Tibial nerve (tissue), 4 donors: ENCODE data around the gene PRICKLE2. TPM values are rescaled to one million over a fixed set of nuclear protein-coding genes. Genes with fewer than 3 reads are reported as not detected.
A peak's percentile ranks its signal among the peaks of the same experiment; 100 is the strongest.

Experiments used
- DNase-seq, 2 donors: peaks; one replicate each; pipeline ENCODE4 v3.0.0-alpha.2; 2019; ENCODE audit warnings: low spot score in 2 of 2
- H3K27ac ChIP-seq, 4 donors: fragments of 200-600 bp; sonication (generic) in 3 of 4; one replicate each; pipeline ENCODE4 v1.5.1; 2017 to 2019; ENCODE audit warnings: mild to moderate bottlenecking in 1 of 4
- H3K27me3 ChIP-seq, 2 donors: fragments of 200-600 bp; sonication (generic) in 1 of 2; one replicate each; pipeline versions ENCODE4 v1.5.1 to v1.6.0; 2017 to 2019
- H3K36me3 ChIP-seq, 3 donors: fragments of 200-600 bp; sonication (generic); one replicate each; pipeline ENCODE4 v1.5.1; 2018 to 2019
- H3K4me1 ChIP-seq, 4 donors: fragments of 200-600 bp; sonication (generic) in 3 of 4; one replicate each; pipeline ENCODE4 v1.5.1; 2017 to 2019
- H3K4me3 ChIP-seq, 4 donors: fragments of 200-600 bp; sonication (generic) in 3 of 4; one replicate each; pipeline ENCODE4 v1.5.1; 2017 to 2019; ENCODE audit warnings: mild to moderate bottlenecking in 1 of 4, moderate library complexity in 1 of 4
- H3K9me3 ChIP-seq, 4 donors: fragments of 200-600 bp; sonication (generic) in 3 of 4; one replicate each; pipeline ENCODE4 v1.5.1; 2017 to 2019
- CTCF ChIP-seq, 5 experiments: fragments of 200-600 bp in 3 of 5; fragments of 450-650 bp in 2 of 5; sonication (generic) in 3 of 5; IDR thresholded peaks; one replicate each; pipeline ENCODE4 v1.5.1; 2016 to 2019; ENCODE audit warnings: antibody characterized with exemption in 5 of 5, mild to moderate bottlenecking in 3 of 5, moderate library complexity in 2 of 5
- EP300 ChIP-seq, 2 donors: sonication (generic); formaldehyde crosslinking; IDR thresholded peaks; one replicate each; pipeline ENCODE4 v1.6.1; 2017; ENCODE audit warnings: antibody characterized with exemption in 2 of 2, mild to moderate bottlenecking in 1 of 2
- POLR2A ChIP-seq, 2 donors: fragments of 450-650 bp; IDR thresholded peaks; one replicate each; pipeline ENCODE4 v1.6.1; 2017; ENCODE audit warnings: antibody characterized with exemption in 2 of 2, mild to moderate bottlenecking in 2 of 2, moderate library complexity in 2 of 2
- WGBS, 2 donors: methylation state at CpG; one replicate each; pipeline ENCODE4 v1.1.5; 2018; 5-methylcytosine and 5-hydroxymethylcytosine counted together
- total RNA-seq, 4 donors: library from RNA; depleted of rRNA; stranded (reverse); fragments of >200 nt; gene quantifications; one replicate each; pipeline ENCODE4 v1.1.0, GENCODE V29; 2016

The PRICKLE2 gene
- total RNA-seq, 4 donors from 2014 or later, result 24.5 to 39.1 (median 35.2) TPM

GRCh38 chr3:64114651-64115050 is 110.6 kb downstream of the PRICKLE2 start:
- H3K4me1 ChIP-seq, result peaks cover 0 to 38% (median 6%) of the 10 kb centered on the region in 4 donors
- no peak overlapping the region for H3K27ac ChIP-seq
- H3K9me3 ChIP-seq, result peaks cover 0 to 8% (median 3%) of the 10 kb centered on the region in 4 donors
- H3K27me3 ChIP-seq, result no peaks in the 10 kb centered on the region
- TF ChIP-seq EP300 (IDR thresholded peaks at IDR 0.05), result no peak
- no peak for TF ChIP-seq CTCF (IDR thresholded peaks at IDR 0.05)
- TF ChIP-seq POLR2A (IDR thresholded peaks at IDR 0.05), result no peak
- H3K36me3 ChIP-seq, result peaks cover 0 to 8% (median 0%) of the 10 kb centered on the region in 3 donors
- no peak for DNase-seq
- H3K4me3 ChIP-seq, result no peak overlapping the region

GRCh38 chr3:64111872-64112271 is 113.4 kb downstream of the PRICKLE2 start:
- 33 to 91% methylated on average over 2 of the region's 2 CpGs for WGBS, 2 donors
- Histone ChIP-seq H3K9me3 (peaks cover 0 to 8% (median 3%) of the 10 kb centered on the region in 4 donors), H3K36me3 (peaks cover 0 to 3% (median 0%) of the 10 kb centered on the region in 3 donors), H3K4me1 (peaks cover 0 to 64% (median 16%) of the 10 kb centered on the region in 4 donors), H3K27ac (peak overlapping the region in 2 of 4 donors; percentile 83 to 88), H3K27me3 (no peaks in the 10 kb centered on the region), H3K4me3 (no peak overlapping the region)
- no peak for DNase-seq
- TF ChIP-seq POLR2A (IDR thresholded peaks at IDR 0.05), result no peak
- no peak for TF ChIP-seq EP300 (IDR thresholded peaks at IDR 0.05)
- no peak for TF ChIP-seq CTCF (IDR thresholded peaks at IDR 0.05)

- H3K4me3 ChIP-seq, result no peak overlapping the region
- peak overlapping the region in 3 of 4 donors; percentile 44 to 88 (median 83) for H3K27ac ChIP-seq
- TF ChIP-seq POLR2A (IDR thresholded peaks at IDR 0.05), result no peak
- TF ChIP-seq EP300 (IDR thresholded peaks at IDR 0.05), result no peak
- TF ChIP-seq CTCF (IDR thresholded peaks at IDR 0.05), result no peak
- no peaks in the 10 kb centered on the region for H3K27me3 ChIP-seq
- 71% methylated on average over 2 of the region's 2 CpGs for WGBS, 2 donors
- H3K4me1 ChIP-seq, result peaks cover 0 to 72% (median 19%) of the 10 kb centered on the region in 4 donors
- no peak for DNase-seq
- H3K9me3 ChIP-seq, result peaks cover 0 to 8% (median 3%) of the 10 kb centered on the region in 4 donors
- H3K36me3 ChIP-seq, result peaks cover 0 to 3% (median 0%) of the 10 kb centered on the region in 3 donors
Measured at GRCh38 chr3:64111083-64111482, 114.2 kb downstream of the PRICKLE2 start.

- TF ChIP-seq CTCF (IDR thresholded peaks at IDR 0.05) (no peak), POLR2A (IDR thresholded peaks at IDR 0.05) (no peak), EP300 (IDR thresholded peaks at IDR 0.05) (no peak)
- H3K4me1 ChIP-seq, result peaks cover 0 to 81% (median 21%) of the 10 kb centered on the region in 4 donors
- H3K4me3 ChIP-seq, result no peak overlapping the region
- no peaks in the 10 kb centered on the region for H3K27me3 ChIP-seq
- peaks cover 0 to 8% (median 3%) of the 10 kb centered on the region in 4 donors for H3K9me3 ChIP-seq
- 13 to 54% methylated on average over 1 of the region's 1 CpG for WGBS, 2 donors
- H3K27ac ChIP-seq, result peak overlapping the region; percentile 44 to 88 (median 72)
- no peaks in the 10 kb centered on the region for H3K36me3 ChIP-seq
- no peak for DNase-seq
Measured at GRCh38 chr3:64110071-64110470, 115.2 kb downstream of the PRICKLE2 start.

- H3K4me3 ChIP-seq, result no peak overlapping the region
- peaks cover 0 to 87% (median 26%) of the 10 kb centered on the region in 4 donors for H3K4me1 ChIP-seq
- H3K27ac ChIP-seq, result peak overlapping the region; percentile 64 to 90 (median 74)
- no peaks in the 10 kb centered on the region for H3K36me3 ChIP-seq
- H3K9me3 ChIP-seq, result peaks cover 0 to 4% (median 0%) of the 10 kb centered on the region in 4 donors
- TF ChIP-seq POLR2A (IDR thresholded peaks at IDR 0.05) (no peak), CTCF (IDR thresholded peaks at IDR 0.05) (no peak), EP300 (IDR thresholded peaks at IDR 0.05) (peak in 1 of 2 donors; percentile 87)
- DNase-seq, result peak in 1 of 2 donors; percentile 26
- H3K27me3 ChIP-seq, result no peaks in the 10 kb centered on the region
- 31 to 50% methylated on average over 1 of the region's 1 CpG for WGBS, 2 donors
Measured at GRCh38 chr3:64109438-64109837, 115.8 kb downstream of the PRICKLE2 start.
